Aorta (tissue), 5 donors: ENCODE measurements around the gene ANLN. TPM values are rescaled to one million over a fixed set of nuclear protein-coding genes. Genes with fewer than 3 reads are reported as not detected.

Experiments
- ATAC-seq: fragments of 200-7000 bp; cut with Tn5 transposase; one replicate; pipeline ENCODE4 v1.9.1; 2022; ENCODE audit warnings: moderate library complexity; ENCODE audit not compliant: low FRiP score
- DNase-seq, 2 donors: peaks; one replicate each; pipeline ENCODE4 v3.0.0-alpha.2; 2020
- H3K27ac ChIP-seq, 2 donors: one replicate each; pipeline ENCODE4 v1.5.1; 2013; ENCODE audit warnings: low read length in 2 of 2, mild to moderate bottlenecking in 2 of 2, moderate library complexity in 2 of 2, control low read depth in 1 of 2, inconsistent platforms in 1 of 2, low read depth in 1 of 2
- H3K27me3 ChIP-seq, 2 donors: one replicate each; pipeline ENCODE4 v1.6.1; 2013; ENCODE audit warnings: control low read depth in 1 of 2, low read length in 1 of 2, mild to moderate bottlenecking in 1 of 2, moderate library complexity in 1 of 2; ENCODE audit not compliant: insufficient read depth in 2 of 2, control insufficient read depth in 1 of 2
- H3K36me3 ChIP-seq, 2 donors: one replicate each; pipeline ENCODE4 v1.6.1; 2013; ENCODE audit warnings: control low read depth in 1 of 2, low read length in 1 of 2, mild to moderate bottlenecking in 1 of 2; ENCODE audit not compliant: insufficient read depth in 2 of 2, control insufficient read depth in 1 of 2
- H3K4me1 ChIP-seq, 2 donors: one replicate each; pipeline ENCODE4 v1.6.1; 2013; ENCODE audit warnings: low read length in 2 of 2, control low read depth in 1 of 2, mild to moderate bottlenecking in 1 of 2, moderate library complexity in 1 of 2; ENCODE audit not compliant: insufficient read depth in 2 of 2, control insufficient read depth in 1 of 2
- H3K4me3 ChIP-seq, 2 donors: one replicate each; pipeline ENCODE4 v1.5.1; 2013; ENCODE audit warnings: low read length in 2 of 2, control low read depth in 1 of 2, mild to moderate bottlenecking in 1 of 2
- H3K9me3 ChIP-seq: one replicate; pipeline ENCODE4 v1.6.1; 2013; ENCODE audit warnings: mild to moderate bottlenecking, low read length; ENCODE audit not compliant: control insufficient read depth
- WGBS, 2 donors: extraction: QIAGEN DNeasy Blood & Tissue Kit; methylation state at CpG; one replicate each; pipeline ENCODE4 v1.1.7; 2013; 5-methylcytosine and 5-hydroxymethylcytosine counted together
- intact Hi-C, 2 donors: fragments of 100-400 bp; cut with DNase I; formaldehyde crosslinking; loops; one replicate each; pipeline versions ENCODE4 v1.14.2 to v1.15.0; 2022
- polyA plus RNA-seq, 2 donors: library from polyadenylated mRNA; stranded (reverse); fragments of 200-250 nt; gene quantifications; one replicate each; pipeline ENCODE4 v1.2.3, GENCODE V29; 2013
- total RNA-seq, 2 donors: library from RNA; stranded (reverse); fragmentation: NEBNext Ultra II Directional; extraction: Animal tissue kit (Norgen Biotek cat#: 25700); gene quantifications; one replicate each; pipeline ENCODE4 v1.2.1, GENCODE V29; 2021
- donor health status: healthy with polysubstance abuse.
- donor health status: Bipolar disorder and iron deficiency.
- donor health status: DM: no; HTN: no; CAD: no.
- donor health status: DM: no; HTN: no; CAD: no.
- donor health status: DM: yes; HTN: yes; CAD: no.

ANLN gene
- total and polyA plus RNA-seq, 4 donors = 1.9 to 3.8 (median 2.8) TPM

DNA sequence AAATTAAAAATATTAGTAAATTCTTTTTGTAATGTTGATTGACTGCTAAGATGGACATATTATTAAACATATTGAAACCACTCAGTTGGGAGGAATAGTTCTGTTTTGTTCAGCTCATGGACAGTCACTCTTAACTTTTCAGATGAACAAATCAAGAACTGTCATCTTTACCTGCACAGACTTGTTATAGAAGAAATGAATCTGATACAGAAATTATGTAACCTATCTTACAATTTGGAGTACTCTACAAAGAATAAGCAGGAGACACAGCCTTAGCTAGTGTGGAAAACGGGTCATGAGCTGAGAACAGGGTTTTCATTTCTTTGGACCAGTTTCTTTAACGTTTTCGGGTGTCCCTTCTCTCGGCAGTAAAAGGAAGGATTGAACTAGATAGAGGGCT is 1.2 kb upstream of the ANLN start:
- no peak for DNase-seq
- intact Hi-C loops = loop anchor here in 1 of 2 donors (2.0 kb wide), 1 partner anchor 22 kb away; a partner anchor contains a TSS
- Histone ChIP-seq H3K27me3 (no peaks in the 10 kb centered on the region), H3K4me3 (no peak overlapping the region), H3K9me3 (no peaks in the 10 kb centered on the region), H3K36me3 (no peaks in the 10 kb centered on the region), H3K27ac (no peak overlapping the region), H3K4me1 (no peaks in the 10 kb centered on the region)
- no peak for ATAC-seq
- 12 to 17% methylated on average over 4 of the region's 4 CpGs for WGBS, 2 donors

DNA sequence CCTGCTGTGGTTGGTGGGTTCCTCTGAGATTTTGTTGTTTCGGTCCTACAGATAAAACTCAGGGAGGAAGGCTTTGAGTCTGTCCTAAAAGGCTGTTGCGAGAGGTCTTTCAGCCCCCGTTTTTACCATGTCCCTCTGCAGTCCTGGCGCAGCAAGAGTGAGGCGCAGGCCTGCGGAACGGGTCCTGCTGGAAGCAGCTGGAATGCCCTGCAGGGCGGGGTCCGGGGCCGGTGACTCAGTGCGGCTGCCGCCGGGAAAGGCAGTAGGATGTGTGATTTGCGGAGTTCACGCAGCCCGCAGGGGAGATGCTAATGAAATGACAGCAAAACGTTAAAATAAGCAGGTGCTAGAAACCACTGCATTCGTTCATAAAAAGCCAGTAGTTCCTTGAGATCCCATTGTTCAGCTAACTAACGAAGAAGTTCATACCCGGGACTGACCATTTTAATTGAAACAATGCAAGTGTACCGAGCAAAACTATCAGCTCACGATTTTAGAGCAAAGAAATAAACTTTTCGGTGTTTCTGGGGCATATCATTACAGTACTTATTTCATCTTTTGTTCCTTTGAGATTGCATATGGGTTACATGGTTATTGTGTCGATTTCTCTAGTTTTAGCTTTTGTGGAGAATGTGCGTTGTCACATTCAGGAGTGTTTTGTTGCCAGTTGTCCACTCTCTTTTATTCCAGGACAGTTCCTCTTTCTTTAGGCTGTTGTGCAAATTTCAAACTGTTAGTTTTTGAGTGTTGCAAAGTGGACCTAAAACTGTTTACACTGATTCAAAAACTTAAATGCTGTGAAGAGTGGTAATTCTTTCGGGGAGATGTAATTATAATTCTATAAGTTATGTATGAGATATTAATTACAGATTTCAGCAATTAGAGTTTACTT is 783 bp downstream of the ANLN start:
- H3K36me3 ChIP-seq = no peaks in the 10 kb centered on the region
- H3K9me3 ChIP-seq = no peaks in the 10 kb centered on the region
- DNase-seq (peak; percentile 81 to 91), ATAC-seq (peak; percentile 57)
- WGBS, 2 donors = 1 to 2% methylated on average over 26 of the region's 26 CpGs
- intact Hi-C loops = no loop called here
- H3K27me3 ChIP-seq = no peaks in the 10 kb centered on the region
- peak overlapping the region; percentile 49 to 53 for H3K4me3 ChIP-seq
- no peaks in the 10 kb centered on the region for H3K4me1 ChIP-seq
- no peak overlapping the region for H3K27ac ChIP-seq

DNA sequence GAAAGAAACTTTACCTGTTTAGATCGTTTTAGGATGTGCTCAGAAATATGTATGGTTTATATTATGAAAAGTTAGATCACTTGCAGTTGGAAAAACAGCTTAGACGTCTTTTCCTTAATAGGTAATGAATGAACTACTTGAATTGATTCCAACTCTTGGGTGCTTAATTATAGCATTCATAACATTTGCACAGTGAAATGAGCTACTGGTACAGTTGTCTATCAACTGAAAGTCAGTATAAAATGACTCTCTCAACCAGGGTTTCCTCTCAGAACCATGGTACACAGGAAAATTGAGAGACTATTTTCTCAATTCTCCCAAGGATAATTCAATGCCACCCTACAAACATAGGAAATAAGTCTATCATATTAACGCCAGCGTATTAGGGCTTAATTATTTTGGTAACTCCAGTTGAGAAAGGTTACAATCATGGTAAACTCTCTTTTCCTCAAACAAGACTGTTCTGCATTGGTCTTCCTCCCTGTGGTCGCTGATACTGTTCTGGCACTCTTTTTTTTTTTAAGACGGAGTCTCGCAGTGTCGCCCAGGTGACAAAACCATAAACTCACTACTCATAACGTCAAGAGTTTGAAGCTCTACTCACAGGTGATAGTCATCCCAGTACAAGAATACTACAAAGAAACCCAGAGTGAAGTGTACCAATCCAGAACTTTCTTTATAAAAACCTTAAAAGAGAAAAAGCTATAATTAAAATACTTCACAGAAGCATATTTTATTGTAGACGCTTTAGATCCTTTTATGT is 2.0 kb downstream of the ANLN start:
- no peaks in the 10 kb centered on the region for H3K27me3 ChIP-seq
- intact Hi-C loops = no loop called here
- H3K27ac ChIP-seq = no peak overlapping the region
- no peaks in the 10 kb centered on the region for H3K4me1 ChIP-seq
- no peaks in the 10 kb centered on the region for H3K36me3 ChIP-seq
- H3K9me3 ChIP-seq = no peaks in the 10 kb centered on the region
- ATAC-seq (no peak), DNase-seq (no peak)
- H3K4me3 ChIP-seq = no peak overlapping the region
- WGBS, 2 donors = 42% methylated on average over 10 of the region's 10 CpGs

DNA sequence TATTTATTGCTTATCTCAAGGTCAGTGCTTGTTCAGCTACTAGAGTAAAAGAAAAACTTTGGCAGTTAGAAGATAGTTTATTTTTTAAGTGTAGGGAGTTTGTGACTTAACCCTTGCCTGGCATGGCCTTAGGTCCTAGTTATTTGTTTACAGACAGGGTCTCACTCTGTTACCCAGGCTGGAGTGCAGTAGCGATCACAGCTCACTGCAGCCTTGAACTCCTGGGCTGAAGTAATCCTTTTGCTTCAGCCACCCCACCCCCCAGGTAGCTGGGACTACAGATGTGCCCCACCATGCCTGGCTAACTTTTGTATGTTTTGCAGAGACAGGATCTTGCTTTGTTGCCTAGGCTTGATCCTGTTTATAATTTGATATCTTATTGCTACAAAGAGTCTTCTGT is 4.2 kb downstream of the ANLN start:
- H3K4me3 ChIP-seq = no peak overlapping the region
- H3K4me1 ChIP-seq = no peaks in the 10 kb centered on the region
- H3K9me3 ChIP-seq = no peaks in the 10 kb centered on the region
- no peak overlapping the region for H3K27ac ChIP-seq
- 92 to 97% methylated on average over 1 of the region's 1 CpG for WGBS, 2 donors
- no peaks in the 10 kb centered on the region for H3K36me3 ChIP-seq
- DNase-seq = no peak
- intact Hi-C loops = no loop called here
- no peak for ATAC-seq
- H3K27me3 ChIP-seq = no peaks in the 10 kb centered on the region

DNA sequence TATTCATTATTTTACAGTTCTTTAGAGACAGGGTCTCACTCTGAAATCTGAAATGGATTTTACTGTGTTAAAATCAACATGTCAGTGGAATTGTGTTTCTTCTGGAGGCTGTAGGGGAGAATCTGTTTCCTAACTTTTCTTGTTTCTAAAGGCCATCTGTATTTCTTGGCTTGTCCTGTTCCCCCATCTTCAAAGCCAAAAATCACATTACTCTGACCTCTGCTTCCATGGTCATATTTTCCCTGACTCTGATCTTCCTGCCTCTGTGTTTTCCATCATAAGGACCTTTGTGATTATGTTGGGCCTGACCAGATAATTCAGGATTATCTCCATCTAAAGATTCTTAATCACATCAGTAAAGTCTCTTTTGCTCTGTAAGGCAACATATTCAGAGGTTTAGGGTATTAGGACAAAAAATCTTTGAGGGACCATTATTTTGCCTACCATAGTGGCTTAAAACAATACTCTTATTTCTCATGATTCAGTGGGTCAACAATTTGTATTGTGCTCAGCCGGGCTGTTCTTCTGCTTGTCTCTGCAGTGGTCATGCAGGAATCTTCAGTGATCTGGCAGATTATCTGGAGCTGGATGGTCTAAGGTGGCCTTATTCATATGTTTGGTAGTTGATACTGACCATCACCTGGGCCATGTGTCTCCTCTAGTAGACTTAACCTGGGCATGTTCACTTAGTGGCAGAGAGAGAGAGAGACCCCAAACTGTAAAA is 5.7 kb downstream of the ANLN start:
- H3K4me3 ChIP-seq = no peak overlapping the region
- 93 to 100% methylated on average over 1 of the region's 1 CpG for WGBS, 2 donors
- DNase-seq = no peak
- no peaks in the 10 kb centered on the region for H3K36me3 ChIP-seq
- no peaks in the 10 kb centered on the region for H3K27me3 ChIP-seq
- H3K4me1 ChIP-seq = no peaks in the 10 kb centered on the region
- no peaks in the 10 kb centered on the region for H3K9me3 ChIP-seq
- intact Hi-C loops = no loop called here
- H3K27ac ChIP-seq = no peak overlapping the region
- ATAC-seq = no peak

DNA sequence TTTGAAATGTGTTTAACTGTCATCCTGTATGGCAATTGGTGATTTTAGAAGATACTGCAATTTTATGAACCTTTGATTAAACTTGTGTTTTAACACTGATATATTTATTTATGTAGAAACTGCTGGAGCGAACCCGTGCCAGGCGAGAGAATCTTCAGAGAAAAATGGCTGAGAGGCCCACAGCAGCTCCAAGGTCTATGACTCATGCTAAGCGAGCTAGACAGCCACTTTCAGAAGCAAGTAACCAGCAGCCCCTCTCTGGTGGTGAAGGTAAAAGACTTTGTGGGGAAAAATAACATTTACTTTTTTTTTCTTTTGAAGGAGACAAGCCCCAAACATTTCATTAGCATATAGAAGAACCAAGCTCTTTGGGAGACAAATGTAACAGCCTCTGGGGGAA is 6.5 kb downstream of the ANLN start:
- intact Hi-C loops = no loop called here
- H3K9me3 ChIP-seq = no peaks in the 10 kb centered on the region
- no peak overlapping the region for H3K4me3 ChIP-seq
- no peak for DNase-seq
- no peak overlapping the region for H3K27ac ChIP-seq
- H3K4me1 ChIP-seq = no peaks in the 10 kb centered on the region
- H3K36me3 ChIP-seq = no peaks in the 10 kb centered on the region
- WGBS, 2 donors = 96 to 98% methylated on average over 4 of the region's 4 CpGs
- no peak for ATAC-seq
- H3K27me3 ChIP-seq = no peaks in the 10 kb centered on the region

DNA sequence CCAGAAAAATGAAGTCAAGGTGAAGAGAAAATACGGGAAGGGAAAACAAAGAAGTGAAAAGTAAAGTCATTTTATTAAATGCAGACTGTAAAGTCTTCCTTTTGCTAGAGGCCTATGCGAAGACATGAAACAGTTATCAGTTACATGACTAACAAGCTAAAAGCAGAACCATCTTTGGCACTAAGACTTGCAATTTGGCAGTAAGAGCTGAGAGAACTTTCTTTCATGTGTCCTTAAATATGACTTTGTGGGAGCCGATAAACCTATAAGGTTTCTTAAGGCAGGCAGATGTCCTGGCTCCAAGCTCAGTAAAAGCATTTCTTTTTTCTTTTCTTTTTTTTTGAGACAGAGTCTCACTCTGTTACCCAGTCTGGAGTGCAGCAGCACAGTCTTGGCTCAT is 10.4 kb downstream of the ANLN start:
- Histone ChIP-seq H3K4me1 (no peaks in the 10 kb centered on the region), H3K27ac (no peak overlapping the region), H3K36me3 (no peaks in the 10 kb centered on the region), H3K4me3 (no peak overlapping the region), H3K9me3 (no peaks in the 10 kb centered on the region), H3K27me3 (no peaks in the 10 kb centered on the region)
- intact Hi-C loops = no loop called here
- DNase-seq (no peak), ATAC-seq (no peak)
- WGBS, 2 donors = 86 to 87% methylated on average over 3 of the region's 3 CpGs

DNA sequence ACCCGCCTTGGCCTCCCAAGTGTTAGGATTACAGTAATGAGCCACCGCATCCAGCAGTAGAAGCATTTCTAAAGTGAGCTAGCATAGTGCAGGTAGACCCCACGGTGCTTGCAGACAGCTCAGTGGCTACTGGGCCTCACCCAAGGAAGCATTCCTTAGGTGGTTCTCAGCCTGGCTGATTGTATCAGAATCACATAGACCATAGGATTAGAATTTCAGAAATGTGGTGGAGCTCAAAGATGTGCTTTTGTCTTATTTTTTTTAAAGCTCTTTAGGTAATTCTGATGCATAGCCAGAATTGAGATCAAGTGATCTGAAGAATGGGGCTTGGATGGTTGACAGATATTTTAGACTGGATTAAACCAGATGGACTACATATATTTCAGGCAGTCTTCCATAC is 10.9 kb downstream of the ANLN start:
- 88 to 91% methylated on average over 3 of the region's 3 CpGs for WGBS, 2 donors
- no peaks in the 10 kb centered on the region for H3K36me3 ChIP-seq
- intact Hi-C loops = no loop called here
- no peaks in the 10 kb centered on the region for H3K9me3 ChIP-seq
- DNase-seq = no peak
- H3K4me3 ChIP-seq = no peak overlapping the region
- ATAC-seq = no peak
- H3K27me3 ChIP-seq = no peaks in the 10 kb centered on the region
- H3K4me1 ChIP-seq = no peaks in the 10 kb centered on the region
- no peak overlapping the region for H3K27ac ChIP-seq
